Upper lobe of left lung (tissue), 4 donors: Measurements from ENCODE around the gene ADCK2.

Source experiments
- CTCF ChIP-seq, 6 experiments: fragments of 450-650 bp in 4 of 6; fragments of 200-600 bp in 2 of 6; sonication (generic) in 2 of 6; IDR thresholded peaks; one replicate each; pipeline ENCODE4 v1.5.1; 2016 to 2019; ENCODE audit warnings: antibody characterized with exemption in 6 of 6
- EP300 ChIP-seq, 4 donors: sonication (generic); formaldehyde crosslinking; IDR thresholded peaks; one replicate each; pipeline ENCODE4 v1.5.1; 2017; ENCODE audit warnings: antibody characterized with exemption in 4 of 4, control low read depth in 2 of 4
- POLR2A ChIP-seq, 4 donors: fragments of 450-650 bp; IDR thresholded peaks; one replicate each; pipeline ENCODE4 v1.5.1; 2016 to 2017; ENCODE audit warnings: antibody characterized with exemption in 4 of 4, mild to moderate bottlenecking in 2 of 4
- POLR2AphosphoS5 ChIP-seq, 2 donors: sonication (generic); formaldehyde crosslinking; IDR thresholded peaks; one replicate each; pipeline ENCODE4 v1.5.1; 2017; ENCODE audit warnings: antibody characterized with exemption in 2 of 2

GRCh38 chr7:140704205-140704604 lies 31.5 kb downstream of the ADCK2 start:
- TF ChIP-seq CTCF (IDR thresholded peaks at IDR 0.05) (no peak), EP300 (IDR thresholded peaks at IDR 0.05) (no peak), POLR2AphosphoS5 (IDR thresholded peaks at IDR 0.05) (no peak), POLR2A (IDR thresholded peaks at IDR 0.05) (no peak)
